ENCODE results near the gene GHRH.

The GHRH gene

GRCh38 chr20:37259865-37260264 lies 1.7 kb downstream of the GHRH start:
- DNase-seq, result peak in 1 of 2 experiments; percentile 47

- DNase-seq, result no peak
Measured at GRCh38 chr20:37259031-37259430, 2.6 kb downstream of the GHRH start.

GRCh38 chr20:37257988-37258387 lies 3.6 kb downstream of the GHRH start:
- no peak for DNase-seq

GRCh38 chr20:37257530-37257929 lies 4.1 kb downstream of the GHRH start:
- DNase-seq, result no peak

GRCh38 chr20:37256286-37256685 lies 5.3 kb downstream of the GHRH start:
- no peak for DNase-seq

- DNase-seq, result no peak
Measured at GRCh38 chr20:37254114-37254878, 7.3 kb downstream of the GHRH start.

GRCh38 chr20:37253087-37253486 lies 8.5 kb downstream of the GHRH start:
- no peak for DNase-seq

- DNase-seq, result no peak
Measured at GRCh38 chr20:37251825-37252477, 9.7 kb downstream of the GHRH start.

- DNase-seq, result no peak
Measured at GRCh38 chr20:37249304-37249703, 12.3 kb downstream of the GHRH start.

GRCh38 chr20:37247547-37247946 lies 14.1 kb downstream of the GHRH start:
- no peak for DNase-seq

- DNase-seq, result no peak
Measured at GRCh38 chr20:37246736-37247135, 14.9 kb downstream of the GHRH start.

GRCh38 chr20:37245216-37246150 lies 16.1 kb downstream of the GHRH start:
- peak; percentile 64 to 76 for DNase-seq

- DNase-seq, result peak in 1 of 2 experiments; percentile 43
Measured at GRCh38 chr20:37244572-37244957, 17.0 kb downstream of the GHRH start.

- DNase-seq, result no peak
Measured at GRCh38 chr20:37243937-37244571, 17.6 kb downstream of the GHRH start.

GRCh38 chr20:37243076-37243936 lies 18.3 kb downstream of the GHRH start:
- peak in 1 of 2 experiments; percentile 27 for DNase-seq

- no peak for DNase-seq
Measured at GRCh38 chr20:37242503-37242902, 19.1 kb downstream of the GHRH start.

- DNase-seq, result no peak
Measured at GRCh38 chr20:37240337-37241067, 21.1 kb downstream of the GHRH start.

GRCh38 chr20:37238935-37239451 lies 22.6 kb downstream of the GHRH start:
- no peak for DNase-seq

- DNase-seq, result no peak
Measured at GRCh38 chr20:37238426-37238825, 23.2 kb downstream of the GHRH start.

- no peak for DNase-seq
Measured at GRCh38 chr20:37237656-37238055, 24.0 kb downstream of the GHRH start.

GRCh38 chr20:37236462-37236861 lies 25.2 kb downstream of the GHRH start:
- DNase-seq, result no peak
